Endodermal cell (in vitro differentiated cells): Measurements from ENCODE around the gene SHFL. TPM values are rescaled to one million over a fixed set of nuclear protein-coding genes. Genes with fewer than 3 reads are reported as not detected.

Experiments
- DNase-seq: peaks from one replicate; pipeline ENCODE4 v3.0.0-alpha.2; 2017
- H3K27ac ChIP-seq: 2 replicates; pipeline ENCODE4 v1.5.1; 2013; ENCODE audit warnings: mild to moderate bottlenecking, low read depth, low read length, moderate library complexity
- H3K27me3 ChIP-seq: 2 replicates; pipeline ENCODE4 v1.6.1; 2013; ENCODE audit warnings: mild to moderate bottlenecking, low read length, moderate library complexity; ENCODE audit not compliant: insufficient read depth, control insufficient read depth, poor library complexity, severe bottlenecking
- H3K36me3 ChIP-seq: 2 replicates; pipeline ENCODE4 v1.7.0; 2013; ENCODE audit warnings: mild to moderate bottlenecking, low read length, moderate library complexity; ENCODE audit not compliant: control insufficient read depth, insufficient read depth
- H3K4me1 ChIP-seq: one replicate; pipeline ENCODE4 v1.7.0; 2013; ENCODE audit warnings: low read length; ENCODE audit not compliant: control insufficient read depth, insufficient read depth
- H3K4me3 ChIP-seq: 2 replicates; pipeline ENCODE4 v1.5.1; 2013; ENCODE audit warnings: mild to moderate bottlenecking, low read length, moderate library complexity
- H3K9ac ChIP-seq: 2 replicates; pipeline ENCODE4 v1.6.1; 2013; ENCODE audit warnings: mild to moderate bottlenecking, low read length, moderate library complexity; ENCODE audit not compliant: poor library complexity, severe bottlenecking; ENCODE audit errors: extremely low read depth
- H3K9me3 ChIP-seq: 2 replicates; pipeline ENCODE4 v1.6.1; 2013; ENCODE audit warnings: mild to moderate bottlenecking, low read length, moderate library complexity; ENCODE audit not compliant: control insufficient read depth
- H3K27ac Mint-ChIP-seq: 2 replicates; pipeline ENCODE4 v1.8.0; 2020; ENCODE audit warnings: mixed read lengths
- H3K27me3 Mint-ChIP-seq: 2 replicates; pipeline ENCODE4 v1.8.0; 2021; ENCODE audit warnings: mild to moderate bottlenecking, mixed read lengths; ENCODE audit not compliant: insufficient read depth
- H3K36me3 Mint-ChIP-seq: 2 replicates; pipeline ENCODE4 v1.8.0; 2020; ENCODE audit warnings: low read depth, mixed read lengths
- H3K4me1 Mint-ChIP-seq: 2 replicates; pipeline ENCODE4 v1.8.0; 2020; ENCODE audit warnings: mixed read lengths
- H3K4me3 Mint-ChIP-seq: 2 replicates; pipeline ENCODE4 v1.8.0; 2020; ENCODE audit warnings: mild to moderate bottlenecking, moderate library complexity, mixed read lengths
- H3K9me3 Mint-ChIP-seq: 2 replicates; pipeline ENCODE4 v1.8.0; 2020; ENCODE audit warnings: mild to moderate bottlenecking, mixed read lengths
- WGBS, 2 experiments: methylation state at CpG; one replicate each; pipeline versions ENCODE4 v1.1.5 to v1.1.7; 2013; ENCODE audit warnings: missing lambda C conversion rate in 2 of 2, mixed read lengths in 1 of 2; ENCODE audit not compliant: insufficient coverage in 1 of 2, insufficient read length in 1 of 2; 5-methylcytosine and 5-hydroxymethylcytosine counted together
- total RNA-seq, 2 donors: library from RNA; stranded (reverse); fragmentation: NEBNext Ultra II Directional in 1 of 2; extraction: Animal tissue kit (Norgen Biotek cat#: 25700) in 1 of 2; gene quantifications; 2 replicates in 1 of 2; 3 replicates in 1 of 2; pipeline ENCODE4 v1.2.1, GENCODE V29; 2021
- TF ChIP-seq, protein P1 (sequence below): fragments of 200-600 bp; sonication (generic); conservative IDR thresholded peaks from 2 replicates; pipeline ENCODE4 v1.5.0; 2021; ENCODE audit warnings: antibody characterized with exemption, mild to moderate bottlenecking

Gene SHFL
- total RNA-seq, 2 donors from 2014 or later: 8.2 to 15.0 TPM

DNA sequence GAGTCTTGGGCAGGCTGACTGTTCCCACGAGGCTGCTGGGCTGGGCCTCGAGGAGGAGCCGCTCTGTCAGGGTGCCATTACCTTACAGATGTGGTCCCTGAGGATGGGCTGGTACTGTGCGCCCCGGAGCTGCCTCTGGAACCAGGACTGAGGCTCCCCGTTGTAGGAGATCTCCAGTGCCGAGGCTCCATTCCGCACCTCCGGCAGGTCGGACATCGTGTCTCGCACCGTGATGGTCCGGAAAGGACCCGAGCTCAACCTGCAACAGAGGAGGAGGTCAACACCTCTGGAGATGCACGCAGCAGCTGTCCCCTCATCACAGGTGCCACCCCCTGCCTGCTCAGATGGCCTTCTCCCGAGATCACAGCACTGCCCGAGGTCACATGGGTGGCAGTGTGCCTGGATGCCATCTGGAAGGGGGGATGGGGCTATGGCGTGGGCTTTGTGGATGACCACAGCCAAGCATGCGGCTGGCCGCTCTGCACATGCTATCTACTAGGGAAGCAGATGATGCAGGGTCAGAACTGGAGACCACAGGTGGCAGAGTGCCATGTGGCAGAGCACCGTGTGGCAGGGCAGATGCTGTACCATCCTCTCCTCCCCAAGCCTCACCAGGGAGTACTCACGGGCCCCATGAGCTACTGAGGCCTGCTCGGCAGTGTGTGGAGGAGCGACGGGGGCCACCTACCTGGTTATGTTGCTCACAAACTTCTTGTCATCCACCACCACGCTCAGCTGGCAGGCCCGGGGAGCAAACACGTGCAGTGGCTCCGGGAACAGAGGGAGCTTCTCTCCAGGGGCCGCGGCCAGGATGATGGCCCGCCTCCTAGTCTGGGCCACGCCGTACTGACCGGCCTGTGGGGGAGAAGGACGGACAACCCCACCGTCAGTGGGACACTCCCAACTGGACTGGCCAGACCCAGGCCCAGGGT is 51.9 kb downstream of the SHFL start:
- no peaks in the 10 kb centered on the region for H3K4me1 ChIP-seq
- H3K9me3 Mint-ChIP-seq: no peaks in the 10 kb centered on the region
- H3K9me3 ChIP-seq: no peaks in the 10 kb centered on the region
- 95 to 97% methylated on average over 28 to 38 of the region's 38 CpGs for WGBS, 2 experiments
- H3K27ac Mint-ChIP-seq: no peak overlapping the region
- no peak for DNase-seq
- no peaks in the 10 kb centered on the region for H3K27me3 ChIP-seq
- no peak overlapping the region for H3K4me3 ChIP-seq
- no peaks in the 10 kb centered on the region for H3K27me3 Mint-ChIP-seq
- H3K4me1 Mint-ChIP-seq: no peaks in the 10 kb centered on the region
- H3K4me3 Mint-ChIP-seq: no peak overlapping the region
- no peak overlapping the region for H3K9ac ChIP-seq
- H3K36me3 ChIP-seq: peaks cover 77% of the 10 kb centered on the region
- TF ChIP-seq, protein P1, sequence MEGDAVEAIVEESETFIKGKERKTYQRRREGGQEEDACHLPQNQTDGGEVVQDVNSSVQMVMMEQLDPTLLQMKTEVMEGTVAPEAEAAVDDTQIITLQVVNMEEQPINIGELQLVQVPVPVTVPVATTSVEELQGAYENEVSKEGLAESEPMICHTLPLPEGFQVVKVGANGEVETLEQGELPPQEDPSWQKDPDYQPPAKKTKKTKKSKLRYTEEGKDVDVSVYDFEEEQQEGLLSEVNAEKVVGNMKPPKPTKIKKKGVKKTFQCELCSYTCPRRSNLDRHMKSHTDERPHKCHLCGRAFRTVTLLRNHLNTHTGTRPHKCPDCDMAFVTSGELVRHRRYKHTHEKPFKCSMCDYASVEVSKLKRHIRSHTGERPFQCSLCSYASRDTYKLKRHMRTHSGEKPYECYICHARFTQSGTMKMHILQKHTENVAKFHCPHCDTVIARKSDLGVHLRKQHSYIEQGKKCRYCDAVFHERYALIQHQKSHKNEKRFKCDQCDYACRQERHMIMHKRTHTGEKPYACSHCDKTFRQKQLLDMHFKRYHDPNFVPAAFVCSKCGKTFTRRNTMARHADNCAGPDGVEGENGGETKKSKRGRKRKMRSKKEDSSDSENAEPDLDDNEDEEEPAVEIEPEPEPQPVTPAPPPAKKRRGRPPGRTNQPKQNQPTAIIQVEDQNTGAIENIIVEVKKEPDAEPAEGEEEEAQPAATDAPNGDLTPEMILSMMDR: no peak
- H3K36me3 Mint-ChIP-seq: peaks cover 50% of the 10 kb centered on the region
- H3K27ac ChIP-seq: no peak overlapping the region

DNA sequence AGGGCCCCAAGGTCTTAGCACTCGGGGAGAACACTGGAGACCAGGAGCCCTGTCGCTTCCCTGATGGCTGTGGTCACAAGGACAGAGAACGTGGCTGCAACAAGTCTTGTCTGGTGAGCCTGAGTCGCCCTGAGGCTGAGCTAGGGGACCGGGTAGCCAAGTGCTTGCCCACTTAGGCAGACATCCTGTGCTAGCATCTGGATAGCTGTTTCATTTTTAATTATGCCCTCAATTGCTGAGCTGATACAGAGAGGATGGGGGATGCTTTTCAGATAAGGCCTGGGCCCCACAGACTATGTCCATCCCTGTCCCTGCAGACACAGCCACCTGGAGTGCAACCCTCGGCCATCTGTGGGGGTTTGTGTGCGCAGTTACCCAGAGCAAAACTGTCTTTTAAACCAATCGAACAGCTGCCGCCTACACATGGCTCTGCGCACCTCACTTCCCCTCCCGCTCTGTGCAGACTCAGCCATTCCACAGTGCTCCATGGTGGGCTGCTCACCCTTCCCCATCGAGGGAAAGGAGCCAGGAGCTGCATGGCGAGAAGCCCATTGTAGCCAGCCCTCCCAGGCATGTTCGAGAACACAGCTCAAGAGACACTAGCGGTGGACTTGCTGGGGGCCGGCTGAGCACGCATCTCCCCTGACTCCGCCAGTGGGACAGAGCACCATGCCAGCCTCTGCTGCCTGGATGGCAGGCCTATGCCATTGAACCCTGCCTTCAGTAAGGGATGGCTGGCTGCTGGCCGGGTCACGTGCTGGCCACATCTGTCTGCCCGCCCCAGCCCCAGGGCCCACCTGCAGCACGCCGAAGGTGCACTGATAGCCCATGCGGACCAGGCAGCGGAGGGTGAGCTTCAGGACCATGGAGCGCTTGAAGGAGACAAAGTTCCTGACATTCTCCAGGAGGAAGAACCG is 53.0 kb downstream of the SHFL start:
- H3K36me3 Mint-ChIP-seq: peaks cover 57% of the 10 kb centered on the region
- H3K4me3 Mint-ChIP-seq: no peak overlapping the region
- H3K9me3 Mint-ChIP-seq: no peaks in the 10 kb centered on the region
- no peaks in the 10 kb centered on the region for H3K27me3 ChIP-seq
- DNase-seq: no peak
- H3K27ac ChIP-seq: no peak overlapping the region
- H3K9ac ChIP-seq: no peak overlapping the region
- TF ChIP-seq, protein P1: no peak
- peaks cover 77% of the 10 kb centered on the region for H3K36me3 ChIP-seq
- no peak overlapping the region for H3K27ac Mint-ChIP-seq
- H3K4me1 ChIP-seq: no peaks in the 10 kb centered on the region
- WGBS, 2 experiments: 93 to 96% methylated on average over 17 to 27 of the region's 27 CpGs
- no peaks in the 10 kb centered on the region for H3K9me3 ChIP-seq
- no peaks in the 10 kb centered on the region for H3K4me1 Mint-ChIP-seq
- no peak overlapping the region for H3K4me3 ChIP-seq
- no peaks in the 10 kb centered on the region for H3K27me3 Mint-ChIP-seq

DNA sequence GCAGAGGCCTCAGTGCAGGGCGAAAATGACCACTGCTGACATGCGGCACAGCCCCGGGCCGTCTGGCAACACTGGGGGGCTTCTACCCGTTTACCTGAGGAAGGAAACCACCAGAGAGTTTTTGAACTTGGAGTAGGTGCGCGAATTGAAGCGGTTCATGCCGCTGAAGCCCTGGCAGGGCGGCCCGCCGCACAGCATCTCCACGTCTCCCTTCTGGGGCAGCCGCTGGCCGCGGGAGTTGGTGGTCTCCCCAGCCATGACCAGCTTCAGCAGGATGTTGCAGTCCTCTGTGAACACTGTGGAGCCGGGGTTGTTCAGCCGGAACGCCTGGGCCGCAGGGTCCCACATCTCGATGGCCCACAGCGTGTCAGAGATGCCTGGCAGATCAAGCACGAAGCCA is 53.8 kb downstream of the SHFL start:
- Histone ChIP-seq H3K27ac (no peak overlapping the region), H3K36me3 (peaks cover 80% of the 10 kb centered on the region), H3K4me3 (no peak overlapping the region), H3K9me3 (no peaks in the 10 kb centered on the region), H3K4me1 (no peaks in the 10 kb centered on the region), H3K9ac (no peak overlapping the region), H3K27me3 (no peaks in the 10 kb centered on the region)
- WGBS, 2 experiments: 92 to 94% methylated on average over 15 to 23 of the region's 23 CpGs
- Mint-ChIP-seq H3K27me3 (no peaks in the 10 kb centered on the region), H3K4me3 (no peak overlapping the region), H3K36me3 (peaks cover 63% of the 10 kb centered on the region), H3K4me1 (no peaks in the 10 kb centered on the region), H3K9me3 (no peaks in the 10 kb centered on the region), H3K27ac (no peak overlapping the region)
- no peak for DNase-seq
- TF ChIP-seq, protein P1: no peak
